Spleen (tissue), 7 donors: ENCODE data around the gene MEIS2.

Experiments used
- CTCF ChIP-seq, 11 experiments: fragments of 200-600 bp in 7 of 11; fragments of 450-650 bp in 4 of 11; sonication (generic) in 4 of 11; IDR thresholded peaks in 8 of 11; conservative IDR thresholded peaks in 3 of 11; 1 replicate in 7 of 11; 2 replicates in 4 of 11; pipeline versions ENCODE4 v1.4.0 to v1.8.0; 2016 to 2021; ENCODE audit warnings: antibody characterized with exemption in 11 of 11, inconsistent platforms in 4 of 11, mild to moderate bottlenecking in 1 of 11
- POLR2A ChIP-seq, 3 donors: fragments of 450-650 bp; IDR thresholded peaks; one replicate each; pipeline ENCODE4 v1.5.1; 2017; ENCODE audit warnings: antibody characterized with exemption in 3 of 3, mild to moderate bottlenecking in 1 of 3
- donor health status: DM: no; HTN: no; CAD: no; lungs with moderate emphysema.
- donor health status: DM: no; HTN: no; CAD: no.
- donor health status: DM: no; HTN: no; CAD: no.

DNA sequence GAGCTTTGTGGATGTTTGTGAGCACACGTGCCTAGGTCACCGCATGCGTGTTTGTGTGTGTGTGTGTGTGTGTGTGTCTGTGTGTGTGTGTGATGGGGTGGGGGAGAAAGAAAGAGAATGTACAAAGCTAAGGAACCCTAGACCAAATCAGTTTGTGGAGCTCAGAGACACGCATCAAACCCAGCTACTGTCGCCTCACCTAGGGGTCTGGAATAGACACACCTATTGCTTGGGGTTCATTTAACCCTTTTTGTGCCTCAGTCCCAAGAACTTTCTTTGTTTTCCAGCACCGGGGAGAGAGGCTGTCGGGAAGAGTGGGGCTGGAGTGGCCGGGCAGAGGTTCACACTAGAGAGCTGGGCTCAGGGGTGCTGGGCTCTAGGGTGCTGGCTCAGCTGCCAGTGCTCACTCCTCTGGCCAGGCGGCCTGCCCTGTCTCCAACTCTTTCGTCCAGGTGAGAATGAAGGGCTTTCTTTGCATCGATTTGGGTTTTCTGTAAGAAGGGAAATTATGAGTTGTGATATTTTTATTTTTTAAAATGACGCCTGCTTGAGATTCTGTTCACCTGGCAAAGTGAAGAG is 221.6 kb downstream of the MEIS2 start:
- TF ChIP-seq CTCF (IDR thresholded peaks at IDR 0.05 in 8 of 11, conservative IDR thresholded peaks at IDR 0.05 in 3 of 11) (no peak), POLR2A (IDR thresholded peaks at IDR 0.05) (no peak)
